SK-N-SH (cell line): ENCODE results near the gene SH3RF2. TPM values are rescaled to one million over a fixed set of nuclear protein-coding genes. Genes with fewer than 3 reads are reported as not detected.

Experiments
- CTCF ChIA-PET: fragments of 300-600, 350-600 bp; formaldehyde crosslinking; extraction: SDS; loops from one replicate; lab custom pipeline; 2021; lab: Yijun Ruan, JAX
- POLR2A ChIA-PET: fragments of 350-600 bp; sonication (Branson Sonifier 250); formaldehyde crosslinking; extraction: SDS; loops from one replicate; lab custom pipeline; 2020; ENCODE audit warnings: antibody characterized with exemption, inconsistent platforms; lab: Yijun Ruan, JAX
- DNase-seq: peaks from one replicate; pipeline ENCODE4 v3.0.0; 2012
- H2AFZ ChIP-seq: fragments of 200-600 bp; sonication (generic); 2 replicates; pipeline ENCODE4 v1.8.1; 2016; ENCODE audit warnings: antibody characterized with exemption, mild to moderate bottlenecking, low read depth
- H3F3A ChIP-seq: fragments of 200-600 bp; sonication (generic); replicated peaks from 2 replicates; pipeline ENCODE3; 2016; ENCODE audit warnings: antibody characterized with exemption, mild to moderate bottlenecking; ENCODE audit not compliant: insufficient read depth
- H3K27ac ChIP-seq, 2 experiments: fragments of 200-500 bp in 1 of 2; fragments of 200-600 bp in 1 of 2; sonication (Bioruptor generic) in 1 of 2; sonication (generic), shearing (Covaris generic) in 1 of 2; 2 replicates each; pipeline versions ENCODE4 v1.5.1 to v1.6.1; 2014 to 2016; ENCODE audit warnings: low read depth in 2 of 2, inconsistent platforms in 1 of 2, low read length in 1 of 2, mild to moderate bottlenecking in 1 of 2, mixed read lengths in 1 of 2
- H3K27me3 ChIP-seq: fragments of 200-600 bp; sonication (generic), shearing (Covaris generic); 2 replicates; pipeline ENCODE4 v1.6.1; 2016; ENCODE audit warnings: mixed run types; ENCODE audit not compliant: insufficient read depth
- H3K36me3 ChIP-seq, 2 experiments: fragments of 200-500 bp in 1 of 2; fragments of 200-600 bp in 1 of 2; sonication (Bioruptor generic) in 1 of 2; sonication (generic) in 1 of 2; replicated peaks in 1 of 2; 2 replicates each; pipeline versions ENCODE3 to v1.5.1; 2014 to 2016; ENCODE audit warnings: low read length in 1 of 2, mild to moderate bottlenecking in 1 of 2; ENCODE audit not compliant: insufficient read depth in 2 of 2, control insufficient read depth in 1 of 2
- H3K4me1 ChIP-seq, 2 experiments: fragments of 200-500 bp in 1 of 2; fragments of 200-600 bp in 1 of 2; sonication (Bioruptor generic) in 1 of 2; sonication (generic), shearing (Covaris generic) in 1 of 2; 2 replicates each; pipeline versions ENCODE4 v1.5.1 to v1.6.1; 2014 to 2016; ENCODE audit warnings: low read depth in 1 of 2, low read length in 1 of 2, mixed run types in 1 of 2; ENCODE audit not compliant: insufficient read depth in 2 of 2, control insufficient read depth in 1 of 2
- H3K4me2 ChIP-seq: fragments of 200-600 bp; sonication (generic), shearing (Covaris generic); 2 replicates; pipeline ENCODE4 v1.6.1; 2017; ENCODE audit warnings: mixed run types
- H3K4me3 ChIP-seq, 2 experiments: fragments of 200-500 bp in 1 of 2; fragments of 200-600 bp in 1 of 2; sonication (Bioruptor generic) in 1 of 2; sonication (generic), shearing (Covaris generic) in 1 of 2; 2 replicates each; pipeline versions ENCODE4 v1.5.1 to v1.8.1; 2014 to 2016; ENCODE audit warnings: low read depth in 2 of 2, inconsistent platforms in 1 of 2, low read length in 1 of 2, mild to moderate bottlenecking in 1 of 2, mixed read lengths in 1 of 2, moderate library complexity in 1 of 2
- H3K79me2 ChIP-seq: fragments of 200-600 bp; sonication (generic); 2 replicates; pipeline ENCODE4 v1.8.1; 2017; ENCODE audit warnings: mild to moderate bottlenecking; ENCODE audit not compliant: insufficient read depth
- H3K9ac ChIP-seq: fragments of 200-600 bp; sonication (generic); 2 replicates; pipeline ENCODE4 v1.6.1; 2017; ENCODE audit warnings: mixed run types
- H3K9me2 ChIP-seq: fragments of 200-600 bp; sonication (generic); 2 replicates; pipeline ENCODE4 v1.6.1; 2017; ENCODE audit warnings: mixed run types
- H3K9me3 ChIP-seq: fragments of 200-600 bp; sonication (generic); 2 replicates; pipeline ENCODE4 v1.6.1; 2017; ENCODE audit warnings: mixed run types, mild to moderate bottlenecking, moderate library complexity
- H4K20me1 ChIP-seq: fragments of 200-600 bp; sonication (generic); 2 replicates; pipeline ENCODE4 v1.6.1; 2017; ENCODE audit warnings: mild to moderate bottlenecking, mixed run types; ENCODE audit not compliant: insufficient read depth
- CHD2 ChIP-seq: fragments of 150-350 bp; IDR thresholded peaks from 2 replicates; pipeline ENCODE4 v1.6.1; 2018; ENCODE audit warnings: low read length; ENCODE audit not compliant: partially characterized antibody
- ELF1 ChIP-seq: IDR thresholded peaks from 2 replicates; pipeline ENCODE4 v1.4.0; 2012
- EP300 ChIP-seq, 2 experiments: IDR thresholded peaks; 2 replicates each; pipeline versions ENCODE4 v1.4.0 to v1.6.1; 2012; ENCODE audit warnings: borderline replicate concordance in 1 of 2, low read depth in 1 of 2, low read length in 1 of 2
- GATA2 ChIP-seq: sonication (generic); formaldehyde crosslinking; IDR thresholded peaks from 2 replicates; pipeline ENCODE4 v1.5.0; 2020; ENCODE audit warnings: mild to moderate bottlenecking, missing genetic modification reagents
- MXI1 ChIP-seq: IDR thresholded peaks from 2 replicates; pipeline ENCODE4 v1.6.1; 2012; ENCODE audit warnings: mild to moderate bottlenecking, low read depth, low read length, improper control_type of control experiment
- NRF1 ChIP-seq: IDR thresholded peaks from 2 replicates; pipeline ENCODE4 v1.6.1; 2012; ENCODE audit warnings: low read depth, mild to moderate bottlenecking, low read length
- REST ChIP-seq: IDR thresholded peaks from 2 replicates; pipeline ENCODE4 v1.6.1; 2012; ENCODE audit warnings: mild to moderate bottlenecking, low read depth, low read length, moderate library complexity
- SMC3 ChIP-seq: IDR thresholded peaks from 2 replicates; pipeline ENCODE4 v1.6.1; 2012; ENCODE audit warnings: low read depth, low read length, improper control_type of control experiment
- YY1 ChIP-seq: IDR thresholded peaks from 2 replicates; pipeline ENCODE4 v1.4.0; 2012; ENCODE audit warnings: low read depth, mild to moderate bottlenecking
- ZBTB33 ChIP-seq: IDR thresholded peaks from 2 replicates; pipeline ENCODE4 v1.4.0; 2012; ENCODE audit warnings: low read depth, borderline replicate concordance
- WGBS: methylation state at CpG from one replicate; pipeline ENCODE4 v1.1.6; 2017; ENCODE audit warnings: low lambda C conversion rate; 5-methylcytosine and 5-hydroxymethylcytosine counted together
- polyA plus RNA-seq, 3 experiments: library from polyadenylated mRNA; depleted of rRNA; stranded (reverse); fragments of >200 nt; gene quantifications; 2 replicates each; pipeline ENCODE4 v1.2.3, GENCODE V29; 2012

Gene SH3RF2
- polyA plus RNA-seq, 1 of the 3 experiments (the other 2 are of a cell fraction) = 0.87 TPM

GRCh38 chr5:145971701-145972100, 35.3 kb downstream of the SH3RF2 start:
- Histone ChIP-seq H3K4me3 (no peak overlapping the region), H3K27me3 (no peaks in the 10 kb centered on the region), H3K9me2 (no peaks in the 10 kb centered on the region), H3F3A (peaks cover 32% of the 10 kb centered on the region), H3K27ac (no peak overlapping the region), H3K79me2 (no peaks in the 10 kb centered on the region), H2AFZ (no peak overlapping the region), H3K4me1 (peaks cover 7 to 17% of the 10 kb centered on the region in 2 experiments), H3K4me2 (no peak overlapping the region), H3K9ac (no peak overlapping the region), H3K9me3 (no peaks in the 10 kb centered on the region), H3K36me3 (no peaks in the 10 kb centered on the region), H4K20me1 (no peaks in the 10 kb centered on the region)
- WGBS = 100% methylated on average over 1 of the region's 1 CpG
- no peak for DNase-seq
- CTCF ChIA-PET = interaction anchor here (1.5 to 1.6 kb wide), 2 partner anchors 9 to 21 kb away, joined by 3 to 5 read pairs; no protein-coding TSS in a partner anchor
- POLR2A ChIA-PET = no interaction called here
- TF ChIP-seq SMC3 = no peak
- TF ChIP-seq REST = no peak
- TF ChIP-seq CHD2 = no peak
- TF ChIP-seq MXI1 = no peak
- TF ChIP-seq ELF1 = no peak
- TF ChIP-seq ZBTB33 = no peak
- TF ChIP-seq GATA2 = no peak

GRCh38 chr5:145975001-145975360, 38.6 kb downstream of the SH3RF2 start:
- WGBS = 67% methylated on average over 2 of the region's 3 CpGs
- ChIA-PET CTCF (interaction anchor here (0.8 kb wide), 1 partner anchor 26 kb away, joined by 5 read pairs; no protein-coding TSS in a partner anchor), POLR2A (no interaction called here)
- Histone ChIP-seq H3K79me2 (no peaks in the 10 kb centered on the region), H2AFZ (no peak overlapping the region; the same call in 1 of the 2 replicates), H4K20me1 (no peaks in the 10 kb centered on the region), H3K4me3 (no peak overlapping the region), H3K36me3 (no peaks in the 10 kb centered on the region), H3K27me3 (no peaks in the 10 kb centered on the region), H3K9me3 (no peaks in the 10 kb centered on the region), H3K4me2 (peak overlapping the region; percentile 39), H3K4me1 (peaks cover 7 to 27% of the 10 kb centered on the region in 2 experiments), H3K27ac (peak overlapping the region in 1 of 2 experiments; percentile 71; a peak in 2 of 4 replicates)
- 0 out of 2 replicates have a peak, but pooled peaks have one; percentile 40 for TF ChIP-seq YY1
- no peak for TF ChIP-seq NRF1
- TF ChIP-seq EP300 (IDR thresholded peaks at IDR 0.05; ENCODE audit: borderline replicate concordance in 1 of 2, low read depth in 1 of 2, low read length in 1 of 2) = no peak
- TF ChIP-seq, all 33 proteins: peak for 1
- H3F3A ChIP-seq = peaks cover 37% of the 10 kb centered on the region
- H3K9me2 ChIP-seq = no peaks in the 10 kb centered on the region
- DNase-seq = no peak
- H3K9ac ChIP-seq = no peak overlapping the region
